Common myeloid progenitor, CD34-positive (primary cell): ENCODE measurements around the gene PLA2G4C.

ENCODE experiments used
- CTCF ChIA-PET: fragments of 350-600 bp; sonication (Branson Sonifier 250); formaldehyde crosslinking; loops from one replicate; lab custom pipeline; 2021; ENCODE audit warnings: antibody characterized with exemption; lab: Charles Lee
- POLR2A ChIA-PET: fragments of 350-600 bp; sonication (Branson Sonifier 250); formaldehyde crosslinking; loops from one replicate; lab custom pipeline; 2021; ENCODE audit warnings: antibody characterized with exemption; lab: Charles Lee
- DNase-seq, 3 donors: peaks; one replicate each; pipeline versions ENCODE4 v3.0.0 to v3.0.0-alpha.2; 2013
- H3K27ac ChIP-seq, 2 experiments: 1 replicate in 1 of 2; 2 replicates in 1 of 2; pipeline ENCODE4 v1.7.0; 2013; ENCODE audit warnings: inconsistent platforms in 2 of 2, low read length in 2 of 2, mild to moderate bottlenecking in 2 of 2, low read depth in 1 of 2, moderate library complexity in 1 of 2; ENCODE audit not compliant: severe bottlenecking in 2 of 2, insufficient read depth in 1 of 2, poor library complexity in 1 of 2
- H3K27me3 ChIP-seq, 5 experiments: replicated peaks in 2 of 5; 1 replicate in 3 of 5; 2 replicates in 2 of 5; pipeline versions ENCODE4 v1.6.1 to v1.7.0; 2013; ENCODE audit warnings: low read length in 4 of 5, mild to moderate bottlenecking in 2 of 5, moderate library complexity in 2 of 5, inconsistent platforms in 1 of 5; ENCODE audit not compliant: insufficient read depth in 5 of 5, control insufficient read depth in 4 of 5
- H3K36me3 ChIP-seq, 4 experiments: 1 replicate in 2 of 4; 2 replicates in 2 of 4; pipeline versions ENCODE4 v1.6.1 to v1.7.0; 2013; ENCODE audit warnings: low read length in 3 of 4, control low read depth in 1 of 4, mild to moderate bottlenecking in 1 of 4; ENCODE audit not compliant: control insufficient read depth in 4 of 4, insufficient read depth in 4 of 4
- H3K4me1 ChIP-seq, 4 experiments: 1 replicate in 3 of 4; 2 replicates in 1 of 4; pipeline versions ENCODE4 v1.6.1 to v1.7.1; 2013; ENCODE audit warnings: low read length in 3 of 4, mild to moderate bottlenecking in 3 of 4, control low read depth in 1 of 4, inconsistent platforms in 1 of 4, moderate library complexity in 1 of 4; ENCODE audit not compliant: control insufficient read depth in 4 of 4, insufficient read depth in 4 of 4; ENCODE audit errors: control extremely low read depth in 1 of 4
- H3K4me3 ChIP-seq, 7 experiments: 1 replicate in 4 of 7; 2 replicates in 3 of 7; pipeline versions ENCODE4 v1.5.1 to v1.7.0; 2013; ENCODE audit warnings: mild to moderate bottlenecking in 7 of 7, low read length in 6 of 7, moderate library complexity in 6 of 7, inconsistent platforms in 2 of 7, low read depth in 2 of 7, control low read depth in 1 of 7; ENCODE audit not compliant: insufficient read depth in 4 of 7, control insufficient read depth in 1 of 7; ENCODE audit errors: extremely low read depth in 1 of 7
- H3K9me3 ChIP-seq, 5 experiments: 1 replicate in 4 of 5; 2 replicates in 1 of 5; pipeline versions ENCODE4 v1.6.1 to v1.7.1; 2013; ENCODE audit warnings: low read length in 4 of 5, mild to moderate bottlenecking in 2 of 5, inconsistent platforms in 1 of 5, low read depth in 1 of 5, moderate library complexity in 1 of 5; ENCODE audit not compliant: control insufficient read depth in 4 of 5, insufficient read depth in 2 of 5; ENCODE audit errors: control extremely low read depth in 1 of 5
- WGBS: methylation state at CpG from one replicate; pipeline ENCODE4 v1.1.5; 2013; ENCODE audit not compliant: insufficient coverage; 5-methylcytosine and 5-hydroxymethylcytosine counted together

The PLA2G4C gene

GRCh38 chr19:48023518-48023917 is 87.1 kb downstream of the PLA2G4C start:
- POLR2A ChIA-PET = no interaction called here
- Histone ChIP-seq H3K27ac (no peak overlapping the region), H3K4me3 (no peak overlapping the region), H3K27me3 (peaks cover 0 to 28% (median 4%) of the 10 kb centered on the region in 5 experiments), H3K9me3 (no peaks in the 10 kb centered on the region), H3K36me3 (no peaks in the 10 kb centered on the region), H3K4me1 (no peaks in the 10 kb centered on the region)
- whole genome bisulfite sequencing = no CpG with 5 or more reads among the region's 3 CpGs
- DNase-seq = no peak
- CTCF ChIA-PET = no interaction called here

- peaks cover 0 to 28% (median 4%) of the 10 kb centered on the region in 5 experiments for H3K27me3 ChIP-seq
- ChIA-PET CTCF (no interaction called here), POLR2A (no interaction called here)
- no peak overlapping the region for H3K4me3 ChIP-seq
- H3K9me3 ChIP-seq = no peaks in the 10 kb centered on the region
- no peaks in the 10 kb centered on the region for H3K36me3 ChIP-seq
- H3K4me1 ChIP-seq = no peaks in the 10 kb centered on the region
- DNase-seq = no peak
- H3K27ac ChIP-seq = no peak overlapping the region
- WGBS = 80% methylated on average over 2 of the region's 2 CpGs
Measured at GRCh38 chr19:48023011-48023410, 87.6 kb downstream of the PLA2G4C start.

- no peaks in the 10 kb centered on the region for H3K9me3 ChIP-seq
- peaks cover 0 to 25% (median 5%) of the 10 kb centered on the region in 5 experiments for H3K27me3 ChIP-seq
- 6% methylated on average over 3 of the region's 3 CpGs for WGBS
- no peak overlapping the region for H3K27ac ChIP-seq
- H3K4me3 ChIP-seq = no peak overlapping the region
- H3K36me3 ChIP-seq = no peaks in the 10 kb centered on the region
- no peaks in the 10 kb centered on the region for H3K4me1 ChIP-seq
- POLR2A ChIA-PET = no interaction called here
- CTCF ChIA-PET = no interaction called here
- DNase-seq = no peak
Measured at GRCh38 chr19:48020686-48021085, 89.9 kb downstream of the PLA2G4C start.

GRCh38 chr19:48010932-48011758 is 99.5 kb downstream of the PLA2G4C start:
- Histone ChIP-seq H3K9me3 (peaks cover 0 to 6% (median 4%) of the 10 kb centered on the region in 5 experiments), H3K27me3 (peaks cover 0 to 2% (median 0%) of the 10 kb centered on the region in 5 experiments), H3K36me3 (no peaks in the 10 kb centered on the region), H3K27ac (no peak overlapping the region), H3K4me1 (no peaks in the 10 kb centered on the region), H3K4me3 (no peak overlapping the region)
- POLR2A ChIA-PET = no interaction called here
- 80% methylated on average over 11 of the region's 11 CpGs for WGBS
- no peak for DNase-seq
- CTCF ChIA-PET = no interaction called here

- H3K36me3 ChIP-seq = no peaks in the 10 kb centered on the region
- no peak overlapping the region for H3K27ac ChIP-seq
- H3K4me1 ChIP-seq = no peaks in the 10 kb centered on the region
- H3K27me3 ChIP-seq = no peaks in the 10 kb centered on the region
- WGBS = 87% methylated on average over 5 of the region's 6 CpGs
- peak in 2 of 3 donors; percentile 2 to 3 for DNase-seq
- H3K4me3 ChIP-seq = no peak overlapping the region
- ChIA-PET CTCF (no interaction called here), POLR2A (no interaction called here)
- peaks cover 0 to 6% (median 3%) of the 10 kb centered on the region in 5 experiments for H3K9me3 ChIP-seq
Measured at GRCh38 chr19:48006762-48007161, 103.9 kb downstream of the PLA2G4C start.

GRCh38 chr19:48004236-48004635 is 106.4 kb downstream of the PLA2G4C start:
- H3K4me1 ChIP-seq = no peaks in the 10 kb centered on the region
- CTCF ChIA-PET = no interaction called here
- no peak overlapping the region for H3K4me3 ChIP-seq
- 86% methylated on average over 6 of the region's 6 CpGs for WGBS
- POLR2A ChIA-PET = no interaction called here
- no peak overlapping the region for H3K27ac ChIP-seq
- DNase-seq = no peak
- no peaks in the 10 kb centered on the region for H3K36me3 ChIP-seq
- no peaks in the 10 kb centered on the region for H3K27me3 ChIP-seq
- H3K9me3 ChIP-seq = peaks cover 0 to 8% (median 3%) of the 10 kb centered on the region in 5 experiments

GRCh38 chr19:48000846-48001245 is 109.8 kb downstream of the PLA2G4C start:
- ChIA-PET CTCF (no interaction called here), POLR2A (no interaction called here)
- Histone ChIP-seq H3K9me3 (peaks cover 0 to 6% (median 0%) of the 10 kb centered on the region in 5 experiments), H3K36me3 (no peaks in the 10 kb centered on the region), H3K27ac (no peak overlapping the region), H3K4me3 (no peak overlapping the region), H3K4me1 (no peaks in the 10 kb centered on the region), H3K27me3 (peaks cover 0 to 1% (median 0%) of the 10 kb centered on the region in 5 experiments)
- DNase-seq = no peak
- 95% methylated on average over 5 of the region's 6 CpGs for WGBS
